Astrocyte of the cerebellum (primary cell): ENCODE data around the gene MYCN.

ENCODE experiments used
- DNase-seq: peaks from one replicate; pipeline ENCODE4 v3.0.0-alpha.2; 2011; ENCODE audit warnings: low read depth
- H3K4me3 ChIP-seq: 2 replicates; pipeline ENCODE4 v1.5.1; 2011; ENCODE audit warnings: mild to moderate bottlenecking, low read depth, low read length, moderate library complexity
- in situ Hi-C: cut with HindIII; loops from 2 replicates; pipeline ENCODE4 v1.10.0; 2017; ENCODE audit warnings: low sequenced_read_pairs
- TF ChIP-seq, protein P1 (sequence below): IDR thresholded peaks from 2 replicates; pipeline ENCODE4 v1.5.1; 2012; ENCODE audit warnings: low read length, low read depth, moderate library complexity, mild to moderate bottlenecking; ENCODE audit errors: missing control alignments

Gene MYCN

DNA sequence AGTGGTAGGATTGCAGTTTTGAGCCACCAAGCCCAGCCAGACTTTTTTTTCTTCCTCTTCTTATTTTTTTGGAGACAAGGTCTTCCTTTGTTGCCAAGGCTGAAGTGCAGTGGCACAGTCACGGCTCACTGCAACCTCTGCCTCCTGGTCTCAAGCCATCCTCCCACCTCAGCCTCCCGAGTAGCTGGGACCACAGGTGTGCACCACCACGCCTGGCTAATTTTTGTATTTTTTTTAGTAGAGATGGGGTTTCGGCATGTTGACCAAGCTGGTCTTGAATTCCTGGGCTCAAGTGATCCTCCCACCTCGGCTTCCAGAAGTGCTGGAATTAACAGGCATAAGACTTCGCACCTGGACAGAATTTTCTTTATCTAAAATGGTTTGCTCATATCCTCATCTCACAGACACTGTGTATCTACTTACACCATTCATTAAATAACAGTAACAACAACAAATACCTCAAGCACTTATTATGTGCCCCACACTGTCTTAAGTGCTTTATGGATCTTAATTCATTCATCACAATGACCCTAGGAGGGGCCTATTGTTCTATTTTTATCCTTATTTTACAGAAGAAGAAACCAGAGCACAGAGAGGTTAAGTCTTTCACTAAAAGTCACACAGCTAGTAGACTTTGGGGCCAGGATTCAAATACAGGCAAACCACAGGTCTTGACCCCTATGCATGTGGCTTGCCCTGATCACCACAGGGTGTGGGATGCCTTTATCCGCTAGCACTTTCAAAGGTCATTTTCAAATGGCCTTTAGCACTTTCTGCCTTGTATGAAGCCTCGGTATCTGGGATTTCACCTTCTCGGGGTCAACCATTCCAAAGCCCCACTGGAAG, 39.6 kb downstream of the MYCN start:
- H3K4me3 ChIP-seq: no peak overlapping the region
- in situ Hi-C loops: no loop called here
- TF ChIP-seq, protein P1, sequence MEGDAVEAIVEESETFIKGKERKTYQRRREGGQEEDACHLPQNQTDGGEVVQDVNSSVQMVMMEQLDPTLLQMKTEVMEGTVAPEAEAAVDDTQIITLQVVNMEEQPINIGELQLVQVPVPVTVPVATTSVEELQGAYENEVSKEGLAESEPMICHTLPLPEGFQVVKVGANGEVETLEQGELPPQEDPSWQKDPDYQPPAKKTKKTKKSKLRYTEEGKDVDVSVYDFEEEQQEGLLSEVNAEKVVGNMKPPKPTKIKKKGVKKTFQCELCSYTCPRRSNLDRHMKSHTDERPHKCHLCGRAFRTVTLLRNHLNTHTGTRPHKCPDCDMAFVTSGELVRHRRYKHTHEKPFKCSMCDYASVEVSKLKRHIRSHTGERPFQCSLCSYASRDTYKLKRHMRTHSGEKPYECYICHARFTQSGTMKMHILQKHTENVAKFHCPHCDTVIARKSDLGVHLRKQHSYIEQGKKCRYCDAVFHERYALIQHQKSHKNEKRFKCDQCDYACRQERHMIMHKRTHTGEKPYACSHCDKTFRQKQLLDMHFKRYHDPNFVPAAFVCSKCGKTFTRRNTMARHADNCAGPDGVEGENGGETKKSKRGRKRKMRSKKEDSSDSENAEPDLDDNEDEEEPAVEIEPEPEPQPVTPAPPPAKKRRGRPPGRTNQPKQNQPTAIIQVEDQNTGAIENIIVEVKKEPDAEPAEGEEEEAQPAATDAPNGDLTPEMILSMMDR: no peak
- DNase-seq: no peak

DNA sequence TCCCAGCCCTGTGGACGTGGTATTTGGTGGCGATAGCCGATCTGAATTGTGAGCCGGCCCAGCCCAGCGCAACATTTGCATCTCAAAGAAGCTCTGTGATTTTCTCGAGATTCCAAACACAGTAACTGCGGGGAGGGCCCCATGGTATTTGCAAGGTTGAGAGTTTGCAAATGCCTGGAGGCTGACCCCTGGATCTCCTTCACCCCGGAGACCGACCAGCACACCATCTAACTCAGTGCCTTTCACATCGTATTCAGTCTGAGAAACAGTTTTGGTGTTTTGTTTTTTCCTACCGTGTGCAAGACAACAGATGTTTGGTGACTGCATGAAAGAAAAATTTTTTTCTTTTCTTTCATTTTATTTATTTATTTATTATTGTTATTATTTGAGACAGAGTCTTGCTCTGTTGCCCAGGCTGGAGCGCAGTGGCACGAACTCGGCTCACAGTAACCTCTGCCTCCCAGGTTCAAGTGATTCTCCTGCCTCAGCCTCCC, 40.3 kb downstream of the MYCN start:
- H3K4me3 ChIP-seq: no peak overlapping the region
- in situ Hi-C loops: no loop called here
- no peak for DNase-seq
- TF ChIP-seq, protein P1: no peak

DNA sequence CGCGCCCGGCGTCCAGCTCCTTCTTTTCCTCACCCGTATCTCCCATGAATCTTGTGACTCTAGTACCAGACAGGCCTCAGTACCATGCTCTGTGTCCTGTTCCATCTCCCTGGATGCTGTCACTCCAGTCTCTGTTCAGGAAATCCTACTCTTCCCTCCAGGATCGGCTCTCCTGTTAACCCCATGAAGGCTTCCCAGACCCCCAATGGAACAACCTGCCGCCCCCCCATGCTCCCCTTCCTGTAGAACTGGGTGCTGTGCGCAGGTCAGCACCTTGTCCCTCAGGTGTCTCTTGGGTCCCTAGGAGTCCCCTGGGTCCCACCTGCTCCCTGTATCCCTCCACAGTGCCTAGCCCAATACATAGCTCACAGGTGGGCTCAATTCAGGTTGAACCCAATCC, 41.3 kb downstream of the MYCN start:
- in situ Hi-C loops: no loop called here
- TF ChIP-seq, protein P1: no peak
- no peak overlapping the region for H3K4me3 ChIP-seq
- no peak for DNase-seq

DNA sequence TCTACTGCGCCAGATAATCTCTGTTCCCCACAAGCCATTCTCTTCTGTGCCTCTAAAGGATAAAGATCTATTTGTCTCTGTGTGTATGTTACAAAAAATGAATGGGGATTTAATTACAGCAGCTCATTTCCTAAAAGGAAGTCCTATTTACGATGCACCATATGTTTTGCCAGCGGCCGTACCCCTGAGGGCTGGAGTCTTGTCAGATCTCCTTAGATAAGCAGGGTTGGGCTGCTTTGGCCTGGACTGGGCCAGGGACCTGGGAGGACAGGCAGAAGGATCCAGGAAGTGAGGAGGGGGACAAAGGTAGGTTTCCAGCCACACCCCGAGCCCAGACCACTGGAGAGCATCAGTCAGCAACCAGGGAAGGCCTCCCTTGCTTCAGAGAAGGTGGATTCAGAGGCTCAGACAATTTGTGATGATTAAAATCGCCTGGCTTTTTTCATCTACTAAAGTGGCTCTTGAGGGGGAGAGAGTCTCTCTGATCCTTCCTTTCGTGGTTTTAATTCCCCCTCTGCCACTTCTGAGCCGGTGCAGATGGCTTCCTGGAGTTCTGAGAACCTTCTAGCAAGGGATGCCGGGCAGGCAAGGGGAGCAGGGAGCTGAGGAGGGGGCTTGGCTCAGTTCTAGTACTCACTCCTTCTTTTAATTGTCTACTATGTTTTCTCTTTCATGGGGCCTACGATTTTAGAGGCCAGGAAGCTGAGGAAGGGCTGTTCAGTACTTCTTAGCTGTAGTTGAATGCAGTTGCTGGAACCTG, 42.1 kb downstream of the MYCN start:
- DNase-seq: no peak
- TF ChIP-seq, protein P1: no peak
- in situ Hi-C loops: no loop called here
- no peak overlapping the region for H3K4me3 ChIP-seq

DNA sequence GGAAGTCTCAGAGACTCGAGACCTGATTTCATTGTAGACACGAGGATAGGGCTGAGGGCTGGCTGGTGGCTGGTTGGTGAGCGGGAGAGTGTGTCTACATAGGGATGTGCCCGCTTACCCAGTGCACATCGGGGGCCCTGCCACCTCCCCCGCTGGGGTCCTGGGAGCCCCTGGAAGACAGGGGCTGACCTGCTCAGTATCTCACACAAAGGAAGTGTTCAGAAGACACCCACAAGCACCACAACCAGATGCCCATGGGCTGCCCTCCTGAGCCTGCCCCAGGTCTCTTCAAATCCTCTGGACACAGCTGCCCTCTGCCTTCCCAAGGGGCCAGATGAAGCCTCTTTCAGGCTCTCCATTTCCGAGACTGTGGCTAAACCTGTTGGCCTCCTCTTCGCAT, 43.1 kb downstream of the MYCN start:
- in situ Hi-C loops: no loop called here
- TF ChIP-seq, protein P1: no peak

DNA sequence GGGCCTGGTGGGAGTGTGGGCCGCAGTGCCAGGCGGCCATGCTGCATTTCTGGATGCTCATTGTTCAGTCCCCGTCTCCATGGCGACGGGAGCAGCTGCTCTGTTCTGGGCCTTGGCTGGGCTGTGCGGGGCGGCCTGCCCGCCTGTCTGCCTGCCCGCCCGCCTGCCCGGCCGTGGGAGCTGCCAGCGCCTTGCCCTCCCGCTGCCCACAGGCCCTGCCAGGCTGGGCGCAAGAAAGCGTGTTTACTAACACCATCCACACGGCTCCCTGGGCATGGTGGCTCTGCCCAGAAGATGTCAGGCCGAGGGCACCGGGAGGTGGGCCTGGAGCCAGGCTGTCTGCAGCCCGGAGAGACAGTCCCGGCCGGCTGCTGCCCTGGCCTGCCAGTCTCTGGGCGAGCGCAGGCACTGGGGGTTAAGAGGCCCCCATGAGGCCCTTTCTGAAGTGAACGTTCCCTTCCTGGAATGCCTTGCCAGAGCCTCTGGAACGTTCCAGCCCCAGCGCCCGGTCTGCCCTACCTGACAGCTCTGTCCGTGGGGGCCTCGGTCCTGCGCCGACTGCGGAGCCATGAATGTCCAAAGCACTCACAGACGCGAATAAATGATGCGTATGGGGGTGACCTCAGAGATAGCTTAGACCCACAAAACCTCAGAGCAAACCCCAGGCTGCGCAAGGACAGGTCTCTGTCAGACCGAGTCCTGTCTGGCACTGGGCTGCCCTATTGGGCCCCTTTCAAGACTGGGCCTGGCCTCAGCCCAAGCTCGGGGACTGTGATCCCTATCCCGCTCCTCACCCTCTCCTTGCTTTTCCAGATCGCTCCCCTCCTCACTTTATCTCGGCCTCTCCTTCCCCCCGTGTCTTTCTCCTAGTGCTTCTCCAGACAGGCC, 44.3 kb downstream of the MYCN start:
- in situ Hi-C loops: no loop called here
- TF ChIP-seq, protein P1: no peak
- no peak overlapping the region for H3K4me3 ChIP-seq
- DNase-seq: no peak

More for the DNA sequence above, 43.1 kb downstream of the MYCN start:
- no peak overlapping the region for H3K4me3 ChIP-seq
- no peak for DNase-seq
